GM12878 (cell line): ENCODE measurements around the gene EIF6. TPM values are rescaled to one million over a fixed set of nuclear protein-coding genes. Genes with fewer than 3 reads are reported as not detected.

Experiments used
- ATAC-seq: fragments of 200-7000 bp; cut with Tn5 transposase; 3 replicates; pipeline ENCODE4 v1.9.1; 2020; ENCODE audit warnings: mild to moderate bottlenecking, moderate library complexity
- BruUV-seq: library from RNA; stranded (reverse); fragments of 400-500 nt; replicated peaks from 2 replicates; lab custom pipeline; 2021; lab: Mats Ljungman, UMichigan
- CTCF ChIA-PET: fragments of 300-600 bp; sonication (Branson Sonifier 250); formaldehyde crosslinking; extraction: SDS; loops from one replicate; lab custom pipeline; 2021; ENCODE audit warnings: inconsistent platforms; lab: Yijun Ruan, JAX
- POLR2A ChIA-PET: fragments of 350-600 bp; formaldehyde crosslinking; extraction: SDS; loops from one replicate; lab custom pipeline; 2021; ENCODE audit warnings: inconsistent platforms; lab: Charles Lee
- RAD21 ChIA-PET: fragments of 300-600 bp; sonication (Branson Sonifier 250); formaldehyde crosslinking; loops from one replicate; lab custom pipeline; 2023; ENCODE audit warnings: antibody characterized with exemption; ENCODE audit not compliant: unreplicated experiment; lab: Charles Lee
- SMC1A ChIA-PET: fragments of 300-600 bp; sonication (Branson Sonifier 250); formaldehyde crosslinking; loops from one replicate; lab custom pipeline; 2023; ENCODE audit not compliant: unreplicated experiment, uncharacterized antibody; lab: Charles Lee
- DNase-seq: peaks from one replicate; pipeline ENCODE4 v3.0.0-alpha.2; 2011; ENCODE audit warnings: low read depth, low spot score
- FAIRE-seq: peaks from 3 replicates; lab custom pipeline; 2011; peaks lifted over from hg19 to GRCh38; lab: Jason Lieb, UNC
- H2AFZ ChIP-seq: 2 replicates; pipeline ENCODE4 v1.6.0; 2011; ENCODE audit warnings: low read depth, low read length, control low read depth; ENCODE audit not compliant: control insufficient read depth
- H3K27ac ChIP-seq: 2 replicates; pipeline ENCODE4 v1.5.1; 2011; ENCODE audit warnings: control low read depth; ENCODE audit not compliant: control insufficient read depth, insufficient read depth
- H3K27me3 ChIP-seq, 2 experiments: replicated peaks in 1 of 2; 2 replicates each; pipeline versions ENCODE4 v1.6.0 to v1.6.1; 2011; ENCODE audit warnings: low read length in 1 of 2; ENCODE audit not compliant: control insufficient read depth in 2 of 2, insufficient read depth in 2 of 2
- H3K36me3 ChIP-seq, 2 experiments: 2 replicates each; pipeline ENCODE4 v1.5.1; 2011; ENCODE audit warnings: low read length in 1 of 2; ENCODE audit not compliant: control insufficient read depth in 2 of 2, insufficient read depth in 2 of 2
- H3K4me1 ChIP-seq: 2 replicates; pipeline ENCODE4 v1.6.1; 2011; ENCODE audit warnings: mild to moderate bottlenecking, low read length, moderate library complexity, mixed read lengths; ENCODE audit not compliant: control insufficient read depth, insufficient read depth
- H3K4me2 ChIP-seq: 2 replicates; pipeline ENCODE4 v1.6.0; 2011; ENCODE audit warnings: control low read depth; ENCODE audit not compliant: control insufficient read depth, insufficient read depth
- H3K4me3 ChIP-seq: fragments of 200-600 bp; sonication (generic); 2 replicates; pipeline ENCODE4 v1.5.1; 2016
- H3K79me2 ChIP-seq: 2 replicates; pipeline ENCODE4 v1.6.0; 2011; ENCODE audit warnings: low read length; ENCODE audit not compliant: control insufficient read depth, insufficient read depth
- H3K9ac ChIP-seq: 2 replicates; pipeline ENCODE4 v1.8.0; 2011; ENCODE audit warnings: low read length, control low read depth, mixed read lengths; ENCODE audit not compliant: control insufficient read depth, insufficient read depth
- H3K9me3 ChIP-seq: replicated peaks from 3 replicates; pipeline ENCODE4 v1.5.1; 2011; ENCODE audit warnings: mild to moderate bottlenecking, low read length; ENCODE audit not compliant: control insufficient read depth, insufficient read depth
- H4K20me1 ChIP-seq: 2 replicates; pipeline ENCODE4 v1.6.0; 2011; ENCODE audit not compliant: control insufficient read depth, insufficient read depth
- NRF1 ChIP-seq: conservative IDR thresholded peaks from 2 replicates; pipeline ENCODE4 v1.6.1; 2011; ENCODE audit warnings: mild to moderate bottlenecking, low read depth, low read length, improper control_type of control experiment
- RFX5 ChIP-seq: IDR thresholded peaks from 2 replicates; pipeline ENCODE4 v1.6.1; 2011; ENCODE audit warnings: low read depth, low read length, improper control_type of control experiment
- SKIL ChIP-seq: fragments of 450-650 bp; IDR thresholded peaks from 2 replicates; pipeline ENCODE4 v1.6.1; 2017; ENCODE audit warnings: mild to moderate bottlenecking, low read depth, inconsistent platforms; ENCODE audit not compliant: poor library complexity, severe bottlenecking
- ZBTB4 ChIP-seq: fragments of 450-650 bp; formaldehyde crosslinking; IDR thresholded peaks from 2 replicates; pipeline ENCODE4 v1.4.0; 2022; ENCODE audit warnings: mild to moderate bottlenecking, moderate library complexity
- ZNF622 ChIP-seq: fragments of 450-650 bp; IDR thresholded peaks from 2 replicates; pipeline ENCODE4 v1.6.1; 2017; ENCODE audit warnings: mild to moderate bottlenecking, inconsistent platforms
- WGBS: methylation state at CpG from one replicate; pipeline ENCODE4 v1.1.6; 2016; ENCODE audit warnings: low lambda C conversion rate; ENCODE audit not compliant: insufficient replicate concordance, insufficient coverage; ENCODE audit errors: missing lambda C conversion rate; 5-methylcytosine and 5-hydroxymethylcytosine counted together
- in situ Hi-C: fragments of 300-500 bp; cut with MboI; formaldehyde crosslinking; loops from 9 replicates; pipeline ENCODE4 v1.14.3; 2018; ENCODE audit warnings: mixed read lengths
- intact Hi-C: fragments of 100-400 bp; cut with micrococcal nuclease; formaldehyde crosslinking; loops from one replicate; pipeline ENCODE4 v1.14.2; 2022; ENCODE audit not compliant: unreplicated experiment
- polyA plus RNA-seq, 11 experiments: library from polyadenylated mRNA; depleted of rRNA in 4 of 11; unstranded in 6 of 11; stranded (reverse) in 5 of 11; fragments of >200 nt; fragmentation: Nextera tagmentation in 4 of 11; fragmentation: Illumina TruSeq in 1 of 11; extraction: Ambion mirVana in 4 of 11; extraction: Trizol in 1 of 11; gene quantifications; 1 replicate in 1 of 11; 2 replicates in 10 of 11; pipeline versions ENCODE4 v1.2.1 to v1.2.3, GENCODE V29; 2011 to 2016; ENCODE audit warnings: inconsistent platforms in 2 of 11, missing spikeins in 2 of 11, low read depth in 1 of 11
- total RNA-seq, 4 experiments: library from RNA; depleted of rRNA in 3 of 4; stranded (reverse); fragments of >200 nt in 3 of 4; fragmentation: Illumina TruSeq in 1 of 4; extraction: Trizol in 1 of 4; gene quantifications; 2 replicates each; pipeline versions ENCODE4 v1.2.1 to v1.2.3, GENCODE V29; 2013 to 2021
- TF ChIP-seq, protein P1 (sequence below): fragments of 450-650 bp; IDR thresholded peaks from 2 replicates; pipeline ENCODE4 v1.6.1; 2016; ENCODE audit warnings: mild to moderate bottlenecking

Gene EIF6
- total and polyA plus RNA-seq, 10 of the 15 experiments (the other 5 are each of a cell fraction or from before 2014, with no cell fraction given), result 127 to 607 (median 197) TPM

- Histone ChIP-seq H3K36me3 (peaks cover 0 to 9% of the 10 kb centered on the region in 2 experiments; a peak in 2 of 4 replicates), H4K20me1 (no peaks in the 10 kb centered on the region), H3K9me3 (no peaks in the 10 kb centered on the region), H3K4me2 (no peak overlapping the region), H3K79me2 (peaks cover 10% of the 10 kb centered on the region), H2AFZ (no peak overlapping the region), H3K27me3 (no peaks in the 10 kb centered on the region), H3K4me1 (peaks cover 9% of the 10 kb centered on the region), H3K4me3 (no peak overlapping the region), H3K9ac (no peak overlapping the region), H3K27ac (no peak overlapping the region)
- in situ Hi-C loops, result loop anchor here (25.0 kb wide), 1 partner anchor 436 kb away; the partner anchor contains the start of gene NCOA6
- 86% methylated on average over 13 of the region's 13 CpGs for WGBS
- no TSS peak for BruUV-seq
- ATAC-seq, result no peak
- intact Hi-C loops, result no loop called here
- no peak for TF ChIP-seq ZNF622
- no peak for TF ChIP-seq ZBTB4
- TF ChIP-seq NRF1, result no peak
- TF ChIP-seq, protein P1, sequence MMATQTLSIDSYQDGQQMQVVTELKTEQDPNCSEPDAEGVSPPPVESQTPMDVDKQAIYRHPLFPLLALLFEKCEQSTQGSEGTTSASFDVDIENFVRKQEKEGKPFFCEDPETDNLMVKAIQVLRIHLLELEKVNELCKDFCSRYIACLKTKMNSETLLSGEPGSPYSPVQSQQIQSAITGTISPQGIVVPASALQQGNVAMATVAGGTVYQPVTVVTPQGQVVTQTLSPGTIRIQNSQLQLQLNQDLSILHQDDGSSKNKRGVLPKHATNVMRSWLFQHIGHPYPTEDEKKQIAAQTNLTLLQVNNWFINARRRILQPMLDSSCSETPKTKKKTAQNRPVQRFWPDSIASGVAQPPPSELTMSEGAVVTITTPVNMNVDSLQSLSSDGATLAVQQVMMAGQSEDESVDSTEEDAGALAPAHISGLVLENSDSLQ, result peak; percentile 43; the same call in 1 of the 2 replicates
- TF ChIP-seq SKIL, result no peak
- peak; percentile 65; the same call in 1 of the 2 replicates for TF ChIP-seq RFX5
- ChIA-PET POLR2A (no interaction called here), RAD21 (interaction anchor here (1.8 kb wide), 1 partner anchor 127 kb away, joined by 10 read pairs; the partner anchor contains the start of gene EDEM2), SMC1A (interaction anchor here (0.6 to 0.9 kb wide), 2 partner anchors 135 to 146 kb away, joined by 3 read pairs; no protein-coding TSS in a partner anchor), CTCF (interaction anchor here (0.8 to 9.6 kb wide), 3 partner anchors 9 to 178 kb away, joined by 3 to 98 read pairs (median 4); partner anchors contain the start of gene EDEM2)
- no peak for FAIRE-seq
- no peak for DNase-seq
Measured at GRCh38 chr20:35273449-35274171, 11.0 kb downstream of the EIF6 start.
